GM23248 (cell line): ENCODE measurements around the gene SPATS2L.

ENCODE experiments used
- EZH2 ChIP-seq: fragments of 200-600 bp; sonication (generic); IDR thresholded peaks from 2 replicates; pipeline ENCODE4 v1.6.1; 2018; ENCODE audit warnings: antibody characterized with exemption, mild to moderate bottlenecking; ENCODE audit not compliant: insufficient read depth, poor library complexity, severe bottlenecking
- EZH2phosphoT487 ChIP-seq: fragments of 200-600 bp; sonication (generic); IDR thresholded peaks from 2 replicates; pipeline ENCODE4 v1.6.1; 2018; ENCODE audit warnings: antibody characterized with exemption, moderate library complexity, mild to moderate bottlenecking, low read depth; ENCODE audit not compliant: insufficient read depth

- TF ChIP-seq EZH2 = no peak
- TF ChIP-seq EZH2phosphoT487 = no peak
These were observed 173.3 kb downstream of the SPATS2L start for GRCh38 chr2:200479692-200480265.
